HUES64 (cell line): ENCODE measurements around the gene FOSL1.

ENCODE experiments used
- H3K27ac ChIP-seq: 2 replicates; pipeline ENCODE4 v1.7.0; 2013; ENCODE audit warnings: low read depth, low read length, inconsistent platforms
- H3K27me3 ChIP-seq: 2 replicates; pipeline ENCODE4 v1.6.1; 2013; ENCODE audit warnings: mild to moderate bottlenecking, low read length; ENCODE audit not compliant: insufficient read depth
- H3K36me3 ChIP-seq: 2 replicates; pipeline ENCODE4 v1.6.1; 2013; ENCODE audit warnings: mild to moderate bottlenecking, low read length; ENCODE audit not compliant: insufficient read depth
- H3K4me1 ChIP-seq: 2 replicates; pipeline ENCODE4 v1.6.1; 2013; ENCODE audit warnings: mild to moderate bottlenecking, low read length, moderate library complexity; ENCODE audit not compliant: insufficient read depth
- H3K4me3 ChIP-seq: 2 replicates; pipeline ENCODE4 v1.5.1; 2013; ENCODE audit warnings: mild to moderate bottlenecking, low read length, moderate library complexity
- H3K9ac ChIP-seq: 2 replicates; pipeline ENCODE4 v1.6.1; 2013; ENCODE audit warnings: mild to moderate bottlenecking, low read depth, low read length
- H3K9me3 ChIP-seq: 2 replicates; pipeline ENCODE4 v1.6.1; 2013; ENCODE audit warnings: low read depth, low read length; ENCODE audit not compliant: insufficient read depth
- WGBS: fragments of 150-250, 120-280 bp; methylation state at CpG from one replicate; pipeline ENCODE4 v1.1.7; 2013; ENCODE audit warnings: missing lambda C conversion rate; 5-methylcytosine and 5-hydroxymethylcytosine counted together

The FOSL1 gene

GRCh38 chr11:65866509-65867283, 33.5 kb downstream of the FOSL1 start:
- peaks cover 2% of the 10 kb centered on the region for H3K4me1 ChIP-seq
- 0 out of 2 replicates have a peak, but pooled peaks cover 4% of the 10 kb centered on the region for H3K27me3 ChIP-seq
- no peak overlapping the region for H3K27ac ChIP-seq
- H3K9ac ChIP-seq = no peak overlapping the region
- WGBS = 93% methylated on average over 21 of the region's 21 CpGs
- peaks cover 52% of the 10 kb centered on the region for H3K36me3 ChIP-seq
- no peak overlapping the region for H3K4me3 ChIP-seq
- H3K9me3 ChIP-seq = no peaks in the 10 kb centered on the region

GRCh38 chr11:65865550-65866172, 34.5 kb downstream of the FOSL1 start:
- Histone ChIP-seq H3K27me3 (no peaks in the 10 kb centered on the region), H3K36me3 (peaks cover 52% of the 10 kb centered on the region), H3K4me3 (no peak overlapping the region), H3K9me3 (no peaks in the 10 kb centered on the region), H3K4me1 (peaks cover 7% of the 10 kb centered on the region), H3K27ac (no peak overlapping the region), H3K9ac (no peak overlapping the region)
- WGBS = 94% methylated on average over 9 of the region's 9 CpGs

GRCh38 chr11:65864706-65865471, 35.3 kb downstream of the FOSL1 start:
- Histone ChIP-seq H3K9me3 (no peaks in the 10 kb centered on the region), H3K36me3 (peaks cover 52% of the 10 kb centered on the region), H3K27me3 (no peaks in the 10 kb centered on the region), H3K27ac (no peak overlapping the region), H3K9ac (no peak overlapping the region), H3K4me3 (no peak overlapping the region), H3K4me1 (peaks cover 7% of the 10 kb centered on the region)
- 90% methylated on average over 18 of the region's 18 CpGs for WGBS

GRCh38 chr11:65863889-65864705, 36.1 kb downstream of the FOSL1 start:
- Histone ChIP-seq H3K27ac (no peak overlapping the region), H3K36me3 (peaks cover 52% of the 10 kb centered on the region), H3K9ac (no peak overlapping the region), H3K9me3 (no peaks in the 10 kb centered on the region), H3K4me3 (no peak overlapping the region), H3K4me1 (peaks cover 7% of the 10 kb centered on the region), H3K27me3 (no peaks in the 10 kb centered on the region)
- 87% methylated on average over 12 of the region's 12 CpGs for WGBS

- H3K27me3 ChIP-seq = no peaks in the 10 kb centered on the region
- no peak overlapping the region for H3K27ac ChIP-seq
- peaks cover 7% of the 10 kb centered on the region for H3K4me1 ChIP-seq
- H3K9ac ChIP-seq = no peak overlapping the region
- no peak overlapping the region for H3K4me3 ChIP-seq
- no peaks in the 10 kb centered on the region for H3K9me3 ChIP-seq
- peaks cover 52% of the 10 kb centered on the region for H3K36me3 ChIP-seq
- 95% methylated on average over 23 of the region's 24 CpGs for whole genome bisulfite sequencing
These were observed 37.0 kb downstream of the FOSL1 start for GRCh38 chr11:65862941-65863888.

- no peaks in the 10 kb centered on the region for H3K27me3 ChIP-seq
- H3K27ac ChIP-seq = no peak overlapping the region
- H3K4me1 ChIP-seq = peaks cover 7% of the 10 kb centered on the region
- 0 out of 2 replicates have a peak overlapping the region, but pooled peaks have one; percentile 96 for H3K4me3 ChIP-seq
- no peaks in the 10 kb centered on the region for H3K9me3 ChIP-seq
- peaks cover 52% of the 10 kb centered on the region for H3K36me3 ChIP-seq
- WGBS = 76% methylated on average over 5 of the region's 5 CpGs
- no peak overlapping the region for H3K9ac ChIP-seq
These were observed 37.9 kb downstream of the FOSL1 start for GRCh38 chr11:65862191-65862735.

- Histone ChIP-seq H3K9me3 (no peaks in the 10 kb centered on the region), H3K36me3 (peaks cover 49% of the 10 kb centered on the region), H3K9ac (peak overlapping the region; percentile 96), H3K4me3 (peak overlapping the region; percentile 96), H3K4me1 (peaks cover 7% of the 10 kb centered on the region), H3K27me3 (no peaks in the 10 kb centered on the region), H3K27ac (no peak overlapping the region)
- WGBS = 94% methylated on average over 13 of the region's 13 CpGs
These were observed 38.5 kb downstream of the FOSL1 start for GRCh38 chr11:65861533-65862183.

GRCh38 chr11:65861165-65861505, 39.1 kb downstream of the FOSL1 start:
- H3K4me3 ChIP-seq = peak overlapping the region; percentile 96
- peak overlapping the region; percentile 96 for H3K27ac ChIP-seq
- H3K36me3 ChIP-seq = peaks cover 49% of the 10 kb centered on the region
- 12% methylated on average over 14 of the region's 14 CpGs for WGBS
- no peaks in the 10 kb centered on the region for H3K9me3 ChIP-seq
- peak overlapping the region; percentile 96 for H3K9ac ChIP-seq
- H3K27me3 ChIP-seq = no peaks in the 10 kb centered on the region
- H3K4me1 ChIP-seq = peaks cover 7% of the 10 kb centered on the region

GRCh38 chr11:65860278-65861164, 39.7 kb downstream of the FOSL1 start, which contains the start of gene MUS81:
MUS81 (plus strand) TSS chr11:65860433; CDS start chr11:65860754, 321 bp downstream.
- Histone ChIP-seq H3K4me1 (peaks cover 7% of the 10 kb centered on the region), H3K4me3 (peak within 1 kb of the TSS; percentile 96), H3K9me3 (no peaks in the 10 kb centered on the region), H3K9ac (peak within 1 kb of the TSS; percentile 96), H3K27ac (peak within 1 kb of the TSS; percentile 96), H3K36me3 (peaks cover 49% of the 10 kb centered on the region), H3K27me3 (no peaks in the 10 kb centered on the region)
- WGBS = under 1% methylated on average over 78 of the region's 78 CpGs
